HG02759 (cell line): ENCODE results near the gene DLK2.
"Not testable (repeated sequence)": the region's sequence is repeated elsewhere in the genome, so short reads cannot be mapped to it uniquely, and the experiment has no call there.

Experiments
- ATAC-seq: cut with Tn5 transposase; IDR thresholded peaks from one replicate; pipeline ENCODE4 v1.9.1; 2021; ENCODE audit warnings: mild to moderate bottlenecking, moderate library complexity; ENCODE audit not compliant: unreplicated experiment

DLK2 gene

GRCh38 chr6:43488667-43489276, 33.4 kb upstream of the DLK2 start:
- no peak for ATAC-seq

GRCh38 chr6:43481591-43482236, 26.4 kb upstream of the DLK2 start:
- no peak for ATAC-seq

GRCh38 chr6:43481075-43481474, 25.7 kb upstream of the DLK2 start:
- ATAC-seq, result no peak

- ATAC-seq, result no peak
These were observed 22.6 kb upstream of the DLK2 start for GRCh38 chr6:43478008-43478372.

- peak; percentile 98 for ATAC-seq
These were observed 22.1 kb upstream of the DLK2 start, which contains the start of gene TJAP1 for GRCh38 chr6:43477235-43478007. Gene TJAP1, plus strand, starts transcription at chr6:43477570. Its CDS starts 21,432 bp downstream, at chr6:43499002.

GRCh38 chr6:43476746-43477145, 21.4 kb upstream of the DLK2 start:
- ATAC-seq, result no peak

- no peak for ATAC-seq
These were observed 20.2 kb upstream of the DLK2 start for GRCh38 chr6:43475516-43475915.

- no peak for ATAC-seq
These were observed 17.2 kb upstream of the DLK2 start for GRCh38 chr6:43472515-43472914.

GRCh38 chr6:43471399-43471798, 16.1 kb upstream of the DLK2 start:
- ATAC-seq, result no peak

- ATAC-seq, result no peak
These were observed 14.6 kb upstream of the DLK2 start for GRCh38 chr6:43469947-43470346.

GRCh38 chr6:43468748-43469681, 13.7 kb upstream of the DLK2 start:
- ATAC-seq, result no peak

GRCh38 chr6:43468240-43468639, 12.9 kb upstream of the DLK2 start:
- no peak for ATAC-seq

GRCh38 chr6:43467752-43468151, 12.4 kb upstream of the DLK2 start:
- no peak for ATAC-seq

- not testable (repeated sequence) for ATAC-seq
These were observed 11.9 kb upstream of the DLK2 start for GRCh38 chr6:43467265-43467664.

- no peak for ATAC-seq
These were observed 10.6 kb upstream of the DLK2 start for GRCh38 chr6:43465948-43466347.

- ATAC-seq, result no peak
These were observed 9.0 kb upstream of the DLK2 start for GRCh38 chr6:43464337-43464736.

GRCh38 chr6:43461936-43462335, 6.6 kb upstream of the DLK2 start:
- ATAC-seq, result no peak

GRCh38 chr6:43460032-43460431, 4.7 kb upstream of the DLK2 start:
- no peak for ATAC-seq

- no peak for ATAC-seq
These were observed 4.2 kb upstream of the DLK2 start for GRCh38 chr6:43459535-43459934.

- not testable (repeated sequence) for ATAC-seq
These were observed 2.8 kb upstream of the DLK2 start for GRCh38 chr6:43458154-43458553.

- ATAC-seq, result no peak
These were observed 2.3 kb upstream of the DLK2 start for GRCh38 chr6:43457643-43458042.
